Measurements from ENCODE around the gene C1GALT1C1L.

Gene C1GALT1C1L

DNA sequence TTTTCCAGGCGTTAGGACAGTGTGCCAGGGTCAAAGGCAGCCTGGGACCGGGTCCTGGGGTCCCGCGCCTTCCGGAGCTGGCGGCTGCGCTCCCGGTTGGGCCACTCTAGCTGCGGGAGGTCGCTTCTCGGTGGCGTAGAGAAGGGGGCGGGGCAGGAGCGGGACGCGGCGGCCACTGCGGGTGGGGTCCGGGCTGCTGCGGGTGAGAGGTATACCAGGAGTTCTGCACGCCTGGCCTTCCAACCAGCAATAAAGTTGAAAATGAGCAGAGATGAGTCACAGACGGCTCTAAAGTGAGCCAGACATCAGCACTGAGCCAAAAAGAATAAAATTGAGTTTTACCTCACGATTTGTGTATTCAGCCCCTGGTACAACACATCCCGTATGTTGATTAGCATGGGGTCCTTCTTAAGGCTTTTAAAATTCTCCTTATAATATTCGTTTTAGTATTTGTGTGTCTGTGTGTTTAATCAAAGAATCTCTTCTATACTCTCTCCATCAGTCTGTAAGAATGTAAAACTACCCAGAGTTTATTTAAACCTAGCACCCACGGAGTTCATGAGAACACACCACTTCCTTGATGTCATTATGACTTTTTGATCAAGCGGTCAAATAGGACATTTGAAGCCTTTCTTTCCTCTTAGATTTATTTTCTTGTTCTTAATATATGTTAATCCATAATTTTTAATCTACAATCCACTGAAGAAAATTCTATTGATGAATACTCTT is at the start of gene C1GALT1C1L:
Gene C1GALT1C1L (minus strand): TSS at position 108 of the 729 bp plus-strand sequence. CDS start 107 bp downstream, at position 1.
- no peak within 1 kb of the TSS for H3K9ac ChIP-seq (ENCODE audit: low read depth, low read length)
- H3K4me3 ChIP-seq (ENCODE audit: low read depth, low read length): peak within 1 kb of the TSS; percentile 59

DNA sequence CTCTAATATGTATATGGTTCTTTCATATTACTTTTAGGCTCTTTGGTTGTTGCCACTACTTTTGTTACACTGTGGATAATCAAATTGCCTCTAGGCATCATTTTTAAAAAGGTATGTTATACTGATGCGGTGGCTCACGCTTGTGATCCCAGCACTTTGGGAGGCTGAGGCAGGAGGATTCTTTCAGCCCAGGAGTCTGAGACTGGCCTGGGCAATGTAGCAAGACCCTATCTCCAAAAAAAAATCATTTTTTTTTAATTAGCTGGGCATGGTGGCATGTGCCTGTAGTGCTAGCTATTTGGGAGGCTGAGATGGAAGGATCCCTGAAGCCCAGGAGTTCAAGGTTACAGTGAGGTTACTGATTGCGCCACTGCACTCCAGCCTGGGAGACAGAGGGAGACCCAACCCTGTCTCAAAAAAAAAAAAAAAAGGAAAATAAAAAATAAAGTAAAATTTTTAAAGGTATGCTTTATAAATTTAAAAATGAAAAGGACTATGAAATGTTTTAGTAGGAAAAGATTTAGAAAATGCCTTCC is 49.5 kb upstream of the C1GALT1C1L start:
- no peak overlapping the region for H3K9ac ChIP-seq (ENCODE audit: low read depth, low read length)
- H3K27me3 ChIP-seq (ENCODE audit: control insufficient read depth, insufficient read depth, low read length): no peaks in the 10 kb centered on the region
- H3K9me3 ChIP-seq (ENCODE audit: control insufficient read depth, insufficient read depth, low read length): no peaks in the 10 kb centered on the region
- H3K4me3 ChIP-seq (ENCODE audit: low read depth, low read length): no peak overlapping the region
- no peaks in the 10 kb centered on the region for H3K36me3 ChIP-seq (ENCODE audit: control insufficient read depth, insufficient read depth, low read length)
- H3K27ac ChIP-seq (ENCODE audit: low read depth, low read length): no peak overlapping the region
- H3K4me1 ChIP-seq (ENCODE audit: control insufficient read depth, insufficient read depth, low read length): peaks cover 21% of the 10 kb centered on the region

More for the DNA sequence above, at the start of gene C1GALT1C1L:
- Histone ChIP-seq H3K27me3 (ENCODE audit: control insufficient read depth, insufficient read depth, low read length) (no peaks in the 10 kb centered on the region), H3K36me3 (ENCODE audit: control insufficient read depth, insufficient read depth, low read length) (no peaks in the 10 kb centered on the region), H3K9me3 (ENCODE audit: control insufficient read depth, insufficient read depth, low read length) (no peaks in the 10 kb centered on the region), H3K27ac (ENCODE audit: low read depth, low read length) (no peak within 1 kb of the TSS), H3K4me1 (ENCODE audit: control insufficient read depth, insufficient read depth, low read length) (no peaks in the 10 kb centered on the region)

DNA sequence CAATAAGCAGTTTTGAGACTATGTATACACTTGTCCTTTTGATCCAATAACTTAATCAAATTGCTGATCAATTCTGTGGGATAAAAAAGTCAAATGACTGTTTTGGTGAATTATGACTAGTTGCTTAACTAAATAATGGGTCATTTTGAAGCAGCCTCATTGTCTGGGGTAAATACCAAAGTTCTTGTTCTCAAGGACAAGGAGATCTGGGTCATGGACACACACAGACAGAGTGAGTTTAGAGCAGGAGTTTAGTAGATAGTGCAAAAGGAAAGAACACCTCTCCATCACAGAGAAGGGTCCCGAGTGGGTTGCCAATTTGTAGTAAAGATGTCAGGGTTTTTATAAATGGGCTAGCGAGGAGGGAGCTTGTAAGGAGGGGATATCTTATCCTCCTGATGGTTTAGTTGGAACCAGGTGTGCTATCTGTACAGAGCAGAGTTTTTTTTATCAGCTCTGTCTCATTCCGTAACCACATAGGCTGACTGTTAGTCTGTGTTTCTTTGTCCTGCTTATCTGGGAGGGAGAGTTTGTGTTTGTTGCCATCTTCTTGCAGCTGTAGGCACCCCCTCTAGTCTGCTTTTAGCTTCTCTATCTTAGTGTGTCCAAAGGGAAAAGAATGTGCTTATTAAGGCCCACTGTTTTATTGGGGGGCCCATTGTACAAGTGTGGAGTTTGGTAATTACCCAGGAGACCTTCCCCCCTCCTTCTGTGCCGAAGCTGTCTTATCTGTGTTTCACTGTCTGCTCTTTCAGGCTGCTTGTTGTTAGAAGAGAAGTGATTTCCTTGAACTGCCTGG is 48.7 kb upstream of the C1GALT1C1L start:
- H3K4me1 ChIP-seq (ENCODE audit: control insufficient read depth, insufficient read depth, low read length): peaks cover 19% of the 10 kb centered on the region
- no peaks in the 10 kb centered on the region for H3K27me3 ChIP-seq (ENCODE audit: control insufficient read depth, insufficient read depth, low read length)
- H3K9me3 ChIP-seq (ENCODE audit: control insufficient read depth, insufficient read depth, low read length): no peaks in the 10 kb centered on the region
- H3K4me3 ChIP-seq (ENCODE audit: low read depth, low read length): no peak overlapping the region
- H3K36me3 ChIP-seq (ENCODE audit: control insufficient read depth, insufficient read depth, low read length): no peaks in the 10 kb centered on the region
- no peak overlapping the region for H3K27ac ChIP-seq (ENCODE audit: low read depth, low read length)
- no peak overlapping the region for H3K9ac ChIP-seq (ENCODE audit: low read depth, low read length)

DNA sequence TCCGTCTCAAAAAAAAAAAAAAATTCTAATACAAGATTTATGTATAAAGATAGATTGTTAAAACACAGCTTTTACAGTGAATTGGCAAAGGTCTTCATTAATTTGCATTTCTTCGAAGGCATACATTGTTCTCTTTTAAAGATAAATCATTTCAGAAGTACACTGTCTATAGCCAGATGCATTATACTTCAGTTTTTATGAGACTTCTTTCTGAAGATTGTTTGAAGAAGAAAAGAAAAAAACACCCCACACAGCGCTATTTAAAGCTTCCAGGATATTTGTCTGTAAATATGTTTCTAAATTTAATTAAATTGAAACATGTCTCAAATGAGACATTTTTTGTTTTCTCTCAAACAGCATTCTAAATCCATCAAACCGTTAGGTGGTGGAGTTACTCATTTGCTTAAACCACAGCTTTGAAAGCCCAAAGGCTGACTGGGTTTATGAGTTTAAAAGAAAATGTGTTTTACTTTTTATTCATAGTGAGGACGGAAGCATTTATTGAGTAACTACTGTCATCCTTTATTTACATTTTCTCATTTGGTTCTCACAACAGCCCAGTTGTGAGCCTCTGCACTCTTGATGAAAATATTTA is 42.4 kb upstream of the C1GALT1C1L start:
- H3K4me1 ChIP-seq (ENCODE audit: control insufficient read depth, insufficient read depth, low read length): peaks cover 10% of the 10 kb centered on the region
- H3K4me3 ChIP-seq (ENCODE audit: low read depth, low read length): no peak overlapping the region
- H3K9ac ChIP-seq (ENCODE audit: low read depth, low read length): no peak overlapping the region
- no peaks in the 10 kb centered on the region for H3K9me3 ChIP-seq (ENCODE audit: control insufficient read depth, insufficient read depth, low read length)
- H3K27me3 ChIP-seq (ENCODE audit: control insufficient read depth, insufficient read depth, low read length): no peaks in the 10 kb centered on the region
- H3K36me3 ChIP-seq (ENCODE audit: control insufficient read depth, insufficient read depth, low read length): no peaks in the 10 kb centered on the region
- H3K27ac ChIP-seq (ENCODE audit: low read depth, low read length): no peak overlapping the region

DNA sequence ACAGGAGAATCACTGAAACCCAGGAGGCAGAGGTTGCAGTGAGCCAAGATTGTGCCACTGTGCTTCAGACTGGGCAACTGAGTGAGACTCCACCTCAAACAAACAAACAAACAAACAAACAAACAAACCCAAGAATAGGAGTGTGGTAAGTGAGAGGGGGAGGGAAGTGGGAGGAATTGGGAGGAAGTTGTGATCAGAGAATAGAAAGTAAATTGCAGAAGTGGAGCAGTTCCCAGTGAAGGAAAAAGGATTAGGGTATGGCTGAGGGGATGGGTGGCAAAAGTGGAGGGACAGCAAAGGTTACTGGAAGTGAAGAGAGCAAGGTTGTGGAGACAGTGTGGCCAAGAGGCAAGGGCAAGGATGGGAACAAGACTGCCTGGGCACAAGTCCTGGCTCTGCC is 41.1 kb upstream of the C1GALT1C1L start:
- Histone ChIP-seq H3K4me1 (ENCODE audit: control insufficient read depth, insufficient read depth, low read length) (peaks cover 10% of the 10 kb centered on the region), H3K9ac (ENCODE audit: low read depth, low read length) (no peak overlapping the region), H3K36me3 (ENCODE audit: control insufficient read depth, insufficient read depth, low read length) (no peaks in the 10 kb centered on the region), H3K4me3 (ENCODE audit: low read depth, low read length) (no peak overlapping the region), H3K9me3 (ENCODE audit: control insufficient read depth, insufficient read depth, low read length) (no peaks in the 10 kb centered on the region), H3K27me3 (ENCODE audit: control insufficient read depth, insufficient read depth, low read length) (no peaks in the 10 kb centered on the region), H3K27ac (ENCODE audit: low read depth, low read length) (no peak overlapping the region)

DNA sequence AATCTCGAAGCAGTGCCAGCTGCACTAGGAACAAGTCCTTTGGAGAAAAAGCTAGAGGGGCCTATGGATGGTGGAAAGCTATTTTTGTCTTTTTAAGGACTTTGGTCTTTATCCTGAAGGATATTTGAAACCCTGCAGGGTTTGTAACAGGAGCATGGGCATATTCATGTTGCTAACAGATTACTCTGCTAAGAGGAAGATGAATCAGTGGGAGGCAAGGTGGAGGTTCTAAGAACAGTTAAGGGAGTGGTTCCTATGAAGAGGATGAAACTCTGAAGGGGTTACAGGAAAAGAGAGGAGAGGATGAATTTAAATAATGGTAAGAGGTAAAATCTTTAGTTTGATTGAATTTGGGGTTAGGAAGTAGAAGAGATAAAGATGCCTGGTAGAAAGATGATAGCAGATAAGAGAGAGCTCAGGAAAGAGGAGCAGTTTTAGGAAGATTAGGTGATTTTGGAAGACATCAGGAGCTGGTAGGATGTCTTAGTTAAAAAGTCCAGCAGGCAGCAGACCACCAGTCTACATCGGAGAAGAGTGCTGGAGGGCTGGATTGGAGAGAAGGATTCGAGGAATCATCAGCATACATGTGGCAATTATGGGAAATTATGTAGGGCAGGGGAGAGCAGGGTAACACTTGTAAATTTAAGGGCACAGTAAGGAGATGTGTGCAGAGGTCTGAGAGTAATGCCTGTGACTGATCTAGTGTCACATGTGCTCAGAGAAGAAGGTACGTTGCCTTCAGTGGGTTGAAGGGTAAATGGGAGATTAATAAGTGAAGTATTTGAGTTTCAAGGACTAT is 39.3 kb upstream of the C1GALT1C1L start:
- no peak overlapping the region for H3K27ac ChIP-seq (ENCODE audit: low read depth, low read length)
- no peak overlapping the region for H3K4me3 ChIP-seq (ENCODE audit: low read depth, low read length)
- H3K27me3 ChIP-seq (ENCODE audit: control insufficient read depth, insufficient read depth, low read length): no peaks in the 10 kb centered on the region
- no peaks in the 10 kb centered on the region for H3K36me3 ChIP-seq (ENCODE audit: control insufficient read depth, insufficient read depth, low read length)
- no peaks in the 10 kb centered on the region for H3K9me3 ChIP-seq (ENCODE audit: control insufficient read depth, insufficient read depth, low read length)
- no peak overlapping the region for H3K9ac ChIP-seq (ENCODE audit: low read depth, low read length)
- peaks cover 10% of the 10 kb centered on the region for H3K4me1 ChIP-seq (ENCODE audit: control insufficient read depth, insufficient read depth, low read length)

DNA sequence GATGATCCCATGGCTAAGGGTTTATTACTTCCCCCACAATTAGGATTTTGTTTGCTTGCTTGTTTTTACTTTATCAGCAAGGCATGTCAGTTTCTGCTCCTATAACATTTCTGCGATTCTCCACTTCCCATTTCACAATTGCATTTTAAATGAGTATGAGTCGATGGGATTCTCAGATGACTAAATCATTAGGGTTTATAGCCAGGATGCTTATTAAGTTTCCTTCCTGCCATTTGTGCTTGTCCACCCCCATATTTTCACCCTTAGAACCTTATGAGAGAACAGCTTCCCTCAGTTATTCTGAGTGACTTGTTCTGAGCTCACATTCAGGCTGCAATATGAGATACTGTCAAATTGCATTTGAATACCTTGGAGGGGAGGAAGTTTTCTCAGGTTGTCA is 37.9 kb upstream of the C1GALT1C1L start:
- Histone ChIP-seq H3K9ac (ENCODE audit: low read depth, low read length) (no peak overlapping the region), H3K9me3 (ENCODE audit: control insufficient read depth, insufficient read depth, low read length) (no peaks in the 10 kb centered on the region), H3K4me3 (ENCODE audit: low read depth, low read length) (no peak overlapping the region; the same call in 1 of the 2 replicates), H3K27me3 (ENCODE audit: control insufficient read depth, insufficient read depth, low read length) (no peaks in the 10 kb centered on the region), H3K36me3 (ENCODE audit: control insufficient read depth, insufficient read depth, low read length) (no peaks in the 10 kb centered on the region), H3K4me1 (ENCODE audit: control insufficient read depth, insufficient read depth, low read length) (peaks cover 10% of the 10 kb centered on the region), H3K27ac (ENCODE audit: low read depth, low read length) (peak overlapping the region; percentile 10)

DNA sequence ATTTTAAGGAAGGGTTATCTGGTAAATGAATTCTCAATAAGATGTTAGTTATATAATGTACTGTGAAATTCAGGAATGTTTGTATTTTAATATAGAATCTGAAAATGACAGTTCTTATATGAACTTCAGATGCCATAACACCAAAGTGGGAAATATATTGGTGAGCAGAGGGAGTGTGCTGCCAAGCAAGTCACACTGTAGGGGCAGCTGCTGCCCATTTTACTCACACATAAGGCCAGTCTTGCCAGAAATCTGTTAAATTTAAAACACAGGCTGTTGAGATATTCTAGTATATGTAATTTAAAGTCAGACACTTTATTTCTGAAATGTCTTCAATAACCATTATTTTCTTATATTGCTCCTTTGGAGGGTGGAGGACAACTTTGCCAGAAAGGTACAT is 34.6 kb upstream of the C1GALT1C1L start:
- Histone ChIP-seq H3K9me3 (ENCODE audit: control insufficient read depth, insufficient read depth, low read length) (no peaks in the 10 kb centered on the region), H3K27ac (ENCODE audit: low read depth, low read length) (no peak overlapping the region), H3K9ac (ENCODE audit: low read depth, low read length) (no peak overlapping the region), H3K4me1 (ENCODE audit: control insufficient read depth, insufficient read depth, low read length) (peaks cover 10% of the 10 kb centered on the region), H3K27me3 (ENCODE audit: control insufficient read depth, insufficient read depth, low read length) (no peaks in the 10 kb centered on the region), H3K4me3 (ENCODE audit: low read depth, low read length) (no peak overlapping the region), H3K36me3 (ENCODE audit: control insufficient read depth, insufficient read depth, low read length) (no peaks in the 10 kb centered on the region)

DNA sequence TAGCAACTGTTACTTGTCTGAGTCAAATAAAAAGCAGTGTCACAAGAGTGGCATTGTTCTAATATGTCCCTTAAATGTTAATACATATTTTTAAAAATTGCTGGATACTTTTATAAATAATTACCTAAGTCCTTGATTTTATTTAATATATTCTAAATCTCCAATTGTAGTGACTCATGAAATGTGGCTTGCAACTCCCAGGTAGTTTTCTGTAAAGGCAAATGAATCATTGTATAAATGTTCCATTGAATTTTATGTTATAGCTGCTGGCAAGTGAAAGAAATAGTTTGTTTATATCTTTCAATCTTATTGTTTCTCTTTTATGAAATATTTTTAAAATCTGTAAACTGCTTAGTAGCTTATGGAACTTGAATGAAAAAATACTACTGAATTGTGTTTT is 32.7 kb upstream of the C1GALT1C1L start:
- H3K9me3 ChIP-seq (ENCODE audit: control insufficient read depth, insufficient read depth, low read length): no peaks in the 10 kb centered on the region
- H3K4me1 ChIP-seq (ENCODE audit: control insufficient read depth, insufficient read depth, low read length): peaks cover 2% of the 10 kb centered on the region
- H3K9ac ChIP-seq (ENCODE audit: low read depth, low read length): no peak overlapping the region
- no peaks in the 10 kb centered on the region for H3K36me3 ChIP-seq (ENCODE audit: control insufficient read depth, insufficient read depth, low read length)
- no peaks in the 10 kb centered on the region for H3K27me3 ChIP-seq (ENCODE audit: control insufficient read depth, insufficient read depth, low read length)
- no peak overlapping the region for H3K27ac ChIP-seq (ENCODE audit: low read depth, low read length)
- H3K4me3 ChIP-seq (ENCODE audit: low read depth, low read length): no peak overlapping the region

DNA sequence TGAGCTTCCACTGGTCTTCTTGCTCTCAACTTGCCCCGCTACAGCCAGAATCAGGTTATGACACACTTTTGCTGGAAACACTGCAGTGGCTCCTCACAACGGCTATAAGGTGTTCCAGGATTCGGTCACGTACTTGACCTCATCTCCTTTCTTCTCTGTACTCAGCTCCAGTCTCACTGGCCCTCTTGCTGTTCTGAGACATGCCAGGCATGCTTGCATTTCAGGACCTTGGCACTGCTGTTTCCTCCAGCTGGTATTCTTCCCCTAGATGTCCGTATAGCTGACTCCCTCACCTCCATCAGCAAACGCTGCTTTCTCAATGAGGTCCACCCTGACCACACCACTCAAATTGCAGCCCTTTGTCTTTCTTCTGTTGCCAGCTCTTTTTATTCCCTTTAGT is 31.9 kb upstream of the C1GALT1C1L start:
- Histone ChIP-seq H3K27ac (ENCODE audit: low read depth, low read length) (no peak overlapping the region), H3K9me3 (ENCODE audit: control insufficient read depth, insufficient read depth, low read length) (no peaks in the 10 kb centered on the region), H3K36me3 (ENCODE audit: control insufficient read depth, insufficient read depth, low read length) (no peaks in the 10 kb centered on the region)

More for the DNA sequence above, 31.9 kb upstream of the C1GALT1C1L start:
- Histone ChIP-seq H3K27me3 (ENCODE audit: control insufficient read depth, insufficient read depth, low read length) (no peaks in the 10 kb centered on the region), H3K4me1 (ENCODE audit: control insufficient read depth, insufficient read depth, low read length) (no peaks in the 10 kb centered on the region), H3K4me3 (ENCODE audit: low read depth, low read length) (no peak overlapping the region), H3K9ac (ENCODE audit: low read depth, low read length) (no peak overlapping the region)

All from HUES48 (cell line).